Psoas muscle (tissue), 8 donors: Measurements from ENCODE around the gene IMMT. TPM values are rescaled to one million over a fixed set of nuclear protein-coding genes. Genes with fewer than 3 reads are reported as not detected.
A peak's percentile ranks its signal among the peaks of the same experiment; 100 is the strongest.

Source experiments
- ATAC-seq, 4 donors: fragments of 200-7000 bp; cut with Tn5 transposase; one replicate each; pipeline ENCODE4 v1.9.1; 2020; ENCODE audit warnings: moderate library complexity in 3 of 4, mild to moderate bottlenecking in 2 of 4
- DNase-seq, 2 donors: peaks; one replicate each; pipeline ENCODE4 v3.0.0-alpha.2; 2020
- H3K27ac ChIP-seq: fragments of 200-600 bp; one replicate; pipeline ENCODE4 v1.8.0; 2022
- H3K27me3 ChIP-seq, 3 donors: fragments of 200-600 bp in 1 of 3; one replicate each; pipeline versions ENCODE4 v1.6.1 to v1.8.0; 2013 to 2022; ENCODE audit warnings: low read length in 2 of 3, mild to moderate bottlenecking in 2 of 3, moderate library complexity in 1 of 3; ENCODE audit not compliant: insufficient read depth in 3 of 3
- H3K36me3 ChIP-seq, 2 donors: fragments of 200-600 bp in 1 of 2; one replicate each; pipeline versions ENCODE4 v1.6.1 to v1.8.0; 2013 to 2022; ENCODE audit warnings: low read depth in 1 of 2, mild to moderate bottlenecking in 1 of 2, moderate library complexity in 1 of 2; ENCODE audit not compliant: insufficient read depth in 1 of 2
- H3K4me1 ChIP-seq: fragments of 200-600 bp; one replicate; pipeline ENCODE4 v1.8.0; 2022
- H3K4me3 ChIP-seq: fragments of 200-600 bp; one replicate; pipeline ENCODE4 v1.8.0; 2022; ENCODE audit warnings: mild to moderate bottlenecking
- H3K9me3 ChIP-seq: fragments of 200-600 bp; one replicate; pipeline ENCODE4 v1.8.0; 2022
- WGBS, 3 donors: extraction: QIAGEN DNeasy Blood & Tissue Kit; methylation state at CpG; one replicate each; pipeline versions ENCODE4 v1.1.6 to v1.1.7; 2013; 5-methylcytosine and 5-hydroxymethylcytosine counted together
- intact Hi-C, 2 donors: fragments of 100-400 bp; cut with DNase I; formaldehyde crosslinking; loops; one replicate each; pipeline versions ENCODE4 v1.11.0 to v1.14.2; 2022
- polyA plus RNA-seq, 3 donors: library from polyadenylated mRNA; stranded (reverse); fragments of 200-250 nt; gene quantifications; one replicate each; pipeline ENCODE4 v1.2.3, GENCODE V29; 2013
- total RNA-seq, 4 donors: library from RNA; stranded (reverse); fragmentation: NEBNext Ultra II Directional in 2 of 4; extraction: Animal tissue kit (Norgen Biotek cat#: 25700) in 2 of 4; gene quantifications; one replicate each; pipeline versions ENCODE4 v1.2.1 to v1.2.4, GENCODE V29; 2021 to 2023
- TF ChIP-seq, protein P1 (sequence below): fragments of 200-600 bp; IDR thresholded peaks from one replicate; pipeline ENCODE4 v1.8.0; 2022; ENCODE audit warnings: antibody characterized with exemption
- donor health status: healthy with polysubstance abuse.
- donor health status: DM: no; HTN: no; CAD: no; lungs with moderate emphysema.
- donor health status: Bipolar disorder and iron deficiency.
- donor health status: healthy.
- donor health status: DM: yes; HTN: yes; CAD: no.
- donor health status: DM: no; HTN: no; CAD: no.
- donor health status: DM: no; HTN: no; CAD: no.
- donor health status: DM: yes; HTN: yes; CAD: no.

Gene IMMT
- total and polyA plus RNA-seq, 7 donors = 132 to 272 (median 151) TPM

DNA sequence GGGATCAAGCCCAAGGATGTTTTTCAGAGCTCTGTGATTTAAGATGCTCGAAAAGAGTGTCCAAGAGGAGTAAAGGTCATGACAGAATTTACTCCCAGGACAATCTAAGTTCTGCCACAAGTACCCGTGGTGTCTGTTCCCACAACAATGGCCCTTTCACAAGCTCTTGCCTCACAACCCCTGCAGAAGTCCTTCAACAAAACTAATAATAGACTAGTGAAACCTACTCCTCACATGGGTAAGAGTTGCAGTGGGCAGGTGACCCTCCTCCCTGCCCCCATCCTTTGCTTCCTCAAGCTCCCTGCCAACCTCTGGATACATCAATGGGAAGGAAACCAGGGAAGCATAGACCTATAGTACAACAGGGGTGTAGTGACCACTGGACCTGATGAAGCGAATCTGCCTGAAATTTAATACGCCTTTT, 54.3 kb downstream of the IMMT start:
- ATAC-seq (peak; percentile 85 to 92 (median 91)), DNase-seq (peak; percentile 27 to 56)
- no peak overlapping the region for H3K4me3 ChIP-seq
- intact Hi-C loops = no loop called here
- H3K36me3 ChIP-seq = peaks cover 43 to 100% of the 10 kb centered on the region in 2 donors
- no peaks in the 10 kb centered on the region for H3K4me1 ChIP-seq
- no peaks in the 10 kb centered on the region for H3K9me3 ChIP-seq
- WGBS, 3 donors = 41 to 70% (median 46%) methylated on average over 4 of the region's 4 CpGs
- peak overlapping the region; percentile 59 for H3K27ac ChIP-seq
- TF ChIP-seq, protein P1, sequence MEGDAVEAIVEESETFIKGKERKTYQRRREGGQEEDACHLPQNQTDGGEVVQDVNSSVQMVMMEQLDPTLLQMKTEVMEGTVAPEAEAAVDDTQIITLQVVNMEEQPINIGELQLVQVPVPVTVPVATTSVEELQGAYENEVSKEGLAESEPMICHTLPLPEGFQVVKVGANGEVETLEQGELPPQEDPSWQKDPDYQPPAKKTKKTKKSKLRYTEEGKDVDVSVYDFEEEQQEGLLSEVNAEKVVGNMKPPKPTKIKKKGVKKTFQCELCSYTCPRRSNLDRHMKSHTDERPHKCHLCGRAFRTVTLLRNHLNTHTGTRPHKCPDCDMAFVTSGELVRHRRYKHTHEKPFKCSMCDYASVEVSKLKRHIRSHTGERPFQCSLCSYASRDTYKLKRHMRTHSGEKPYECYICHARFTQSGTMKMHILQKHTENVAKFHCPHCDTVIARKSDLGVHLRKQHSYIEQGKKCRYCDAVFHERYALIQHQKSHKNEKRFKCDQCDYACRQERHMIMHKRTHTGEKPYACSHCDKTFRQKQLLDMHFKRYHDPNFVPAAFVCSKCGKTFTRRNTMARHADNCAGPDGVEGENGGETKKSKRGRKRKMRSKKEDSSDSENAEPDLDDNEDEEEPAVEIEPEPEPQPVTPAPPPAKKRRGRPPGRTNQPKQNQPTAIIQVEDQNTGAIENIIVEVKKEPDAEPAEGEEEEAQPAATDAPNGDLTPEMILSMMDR = no peak
- H3K27me3 ChIP-seq = no peaks in the 10 kb centered on the region

DNA sequence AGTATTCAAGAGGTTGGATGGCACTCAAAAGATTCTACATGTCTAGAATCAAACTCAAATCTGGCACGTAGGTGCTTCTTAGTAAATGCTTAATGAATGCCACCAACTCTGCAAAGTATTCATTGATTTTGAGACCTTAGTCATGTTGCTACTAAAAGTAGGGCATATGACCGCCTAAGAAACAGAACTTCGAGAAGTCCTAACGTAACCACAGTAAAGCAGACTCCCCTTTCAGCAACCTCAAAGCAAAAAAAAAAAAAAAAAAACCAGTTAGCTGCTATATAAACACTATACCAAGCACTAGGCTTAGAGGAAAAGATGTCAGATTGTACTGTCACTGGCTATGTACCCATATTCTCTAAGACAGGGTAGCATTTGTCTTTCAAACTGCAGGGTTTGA, 55.3 kb downstream of the IMMT start:
- 89 to 96% (median 92%) methylated on average over 4 of the region's 4 CpGs for WGBS, 3 donors
- peak overlapping the region; percentile 2 for H3K27ac ChIP-seq
- no peaks in the 10 kb centered on the region for H3K4me1 ChIP-seq
- intact Hi-C loops = no loop called here
- ATAC-seq (no peak), DNase-seq (no peak)
- TF ChIP-seq, protein P1 = no peak
- no peaks in the 10 kb centered on the region for H3K27me3 ChIP-seq
- peaks cover 41 to 100% of the 10 kb centered on the region in 2 donors for H3K36me3 ChIP-seq
- no peak overlapping the region for H3K4me3 ChIP-seq
- H3K9me3 ChIP-seq = no peaks in the 10 kb centered on the region

DNA sequence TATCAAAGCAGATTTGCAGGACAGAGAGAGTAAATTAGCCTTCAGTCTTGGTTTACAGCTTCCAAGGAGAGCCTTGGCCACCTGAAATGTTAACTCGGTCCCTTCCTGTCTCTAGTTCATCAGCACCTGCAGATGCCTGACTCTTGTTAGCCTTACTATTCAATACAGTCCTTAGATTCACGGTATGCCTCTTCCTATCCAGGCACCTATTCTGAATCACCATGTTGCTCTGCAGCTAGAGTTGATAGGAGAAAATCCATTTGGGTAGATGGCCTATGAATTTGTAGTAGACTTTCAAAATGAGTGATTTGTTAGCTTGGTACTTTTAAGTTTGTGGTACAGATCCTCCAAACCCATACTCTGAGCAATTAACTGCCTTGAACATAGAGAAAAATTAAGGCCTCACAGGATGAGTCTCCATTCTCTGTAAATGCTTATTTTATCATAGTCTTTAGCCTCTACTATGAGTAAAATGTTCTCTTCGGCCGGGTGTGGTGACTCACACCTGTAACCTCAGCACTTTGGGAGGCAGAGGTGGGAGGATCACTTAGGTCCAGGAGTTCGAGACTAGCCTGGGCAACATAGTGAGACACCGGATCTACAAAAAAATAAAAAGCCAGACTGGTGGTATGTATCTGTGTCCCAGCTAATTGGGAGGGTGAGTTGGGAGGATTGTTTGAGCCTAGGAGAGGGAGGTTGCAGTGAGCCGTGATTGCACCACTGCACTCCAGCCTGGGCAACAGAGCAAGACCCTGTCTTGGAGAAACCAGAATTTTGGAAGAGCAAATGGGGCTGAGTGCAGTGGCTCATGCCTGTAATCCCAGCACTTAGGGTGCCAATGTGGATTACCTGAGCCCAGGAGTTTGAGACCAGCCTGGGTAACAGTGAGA, 56.3 kb downstream of the IMMT start:
- no peaks in the 10 kb centered on the region for H3K27me3 ChIP-seq
- no peak overlapping the region for H3K4me3 ChIP-seq
- TF ChIP-seq, protein P1 = no peak
- H3K36me3 ChIP-seq = peaks cover 40 to 100% of the 10 kb centered on the region in 2 donors
- H3K4me1 ChIP-seq = no peaks in the 10 kb centered on the region
- H3K27ac ChIP-seq = no peak overlapping the region
- ATAC-seq = no peak
- intact Hi-C loops = no loop called here
- no peak for DNase-seq
- 94 to 99% (median 96%) methylated on average over 7 of the region's 7 CpGs for WGBS, 3 donors
- H3K9me3 ChIP-seq = no peaks in the 10 kb centered on the region

DNA sequence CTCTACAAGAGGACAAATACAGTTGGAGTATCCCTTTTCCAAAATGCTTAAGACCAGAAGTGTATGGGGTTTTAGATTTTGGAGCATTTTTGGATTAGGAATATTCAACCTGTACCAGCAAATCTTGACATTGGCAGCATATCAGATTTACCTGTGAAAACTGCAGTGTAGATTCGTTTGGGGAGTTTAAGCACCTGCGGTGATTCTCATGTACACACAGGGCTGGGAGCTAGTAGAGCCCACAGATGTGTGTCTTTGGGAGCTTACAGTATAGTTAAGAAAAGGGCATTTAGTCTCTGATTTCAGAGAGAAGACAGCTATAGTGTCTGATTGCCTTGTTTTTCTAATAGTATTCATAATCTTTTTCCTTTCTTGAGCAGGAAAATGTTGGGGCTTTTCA, 59.1 kb downstream of the IMMT start:
- peaks cover 49 to 100% of the 10 kb centered on the region in 2 donors for H3K36me3 ChIP-seq
- ATAC-seq = no peak
- no peak for DNase-seq
- no peaks in the 10 kb centered on the region for H3K9me3 ChIP-seq
- 80 to 94% (median 85%) methylated on average over 2 of the region's 2 CpGs for WGBS, 3 donors
- no peaks in the 10 kb centered on the region for H3K27me3 ChIP-seq
- H3K27ac ChIP-seq = no peak overlapping the region
- intact Hi-C loops = no loop called here
- TF ChIP-seq, protein P1 = no peak
- no peaks in the 10 kb centered on the region for H3K4me1 ChIP-seq
- no peak overlapping the region for H3K4me3 ChIP-seq
